ENCODE data around the gene DEXI.

DNA sequence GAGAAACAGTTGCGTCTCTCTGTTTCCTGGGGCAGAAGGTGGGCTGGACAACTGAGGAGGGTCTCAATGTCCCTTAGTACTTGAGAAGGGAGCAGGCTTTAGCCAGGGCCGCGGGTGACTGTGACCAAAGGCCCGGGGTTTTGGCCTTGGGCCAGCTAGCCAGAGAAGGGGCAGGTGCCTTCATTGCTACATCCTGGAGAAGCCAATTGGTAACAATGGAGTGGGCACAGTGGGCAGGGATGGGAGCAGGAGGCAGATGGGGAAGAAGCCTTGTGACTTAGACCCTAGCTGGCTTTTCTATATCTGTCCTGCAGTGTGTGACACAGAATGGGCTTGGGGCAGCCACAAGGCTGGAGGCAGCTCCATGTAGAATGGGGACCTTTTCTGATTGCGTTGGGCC is 48.1 kb upstream of the DEXI start:
- TF ChIP-seq CTCF (conservative IDR thresholded peaks at IDR 0.05 in 1 of 2, IDR thresholded peaks at IDR 0.05 in 1 of 2; ENCODE audit: low read depth in 1 of 2, low read length in 2 of 2) (no peak), EZH2 (IDR thresholded peaks at IDR 0.05; ENCODE audit: low read length, missing control alignments) (no peak)
